Liver (tissue), 3 donors: ENCODE results near the gene PYROXD2.

Experiments used
- EGR1 ChIP-seq, 2 donors: IDR thresholded peaks; 2 replicates each; pipeline ENCODE4 v1.6.1; 2016 to 2018; ENCODE audit warnings: antibody characterized with exemption in 2 of 2, low read depth in 2 of 2
- FOXA2 ChIP-seq: IDR thresholded peaks from 2 replicates; pipeline ENCODE4 v1.6.1; 2016; ENCODE audit warnings: antibody characterized with exemption
- HNF4A ChIP-seq, 2 donors: conservative IDR thresholded peaks; 2 replicates each; pipeline ENCODE4 v1.6.1; 2016; ENCODE audit warnings: antibody characterized with exemption in 2 of 2, mild to moderate bottlenecking in 2 of 2
- JUND ChIP-seq, 2 donors: IDR thresholded peaks; 2 replicates each; pipeline ENCODE4 v1.6.1; 2016; ENCODE audit warnings: antibody characterized with exemption in 2 of 2
- RAD21 ChIP-seq, 2 donors: IDR thresholded peaks; 2 replicates each; pipeline ENCODE4 v1.6.1; 2016; ENCODE audit warnings: antibody characterized with exemption in 2 of 2, mild to moderate bottlenecking in 2 of 2
- SP1 ChIP-seq: IDR thresholded peaks from 2 replicates; pipeline ENCODE4 v1.6.1; 2018; ENCODE audit warnings: antibody characterized with exemption, mild to moderate bottlenecking
- TAF1 ChIP-seq: conservative IDR thresholded peaks from 2 replicates; pipeline ENCODE4 v1.6.1; 2016; ENCODE audit warnings: antibody characterized with exemption, mild to moderate bottlenecking
- TF ChIP-seq, protein P1 (sequence below): fragments of 150-350 bp; IDR thresholded peaks from 2 replicates; pipeline ENCODE4 v1.5.1; 2017; ENCODE audit warnings: improper control_type of control experiment, low read depth, low read length; ENCODE audit not compliant: missing input control
- TF ChIP-seq, protein P2 (sequence below): IDR thresholded peaks from 2 replicates; pipeline ENCODE4 v1.6.1; 2016; ENCODE audit warnings: antibody characterized with exemption
- TF ChIP-seq, protein P3 (sequence below): IDR thresholded peaks from 2 replicates; pipeline ENCODE4 v1.6.1; 2016; ENCODE audit warnings: antibody characterized with exemption, mild to moderate bottlenecking
- donor health status: healthy.
- donor health status: healthy.

DNA sequence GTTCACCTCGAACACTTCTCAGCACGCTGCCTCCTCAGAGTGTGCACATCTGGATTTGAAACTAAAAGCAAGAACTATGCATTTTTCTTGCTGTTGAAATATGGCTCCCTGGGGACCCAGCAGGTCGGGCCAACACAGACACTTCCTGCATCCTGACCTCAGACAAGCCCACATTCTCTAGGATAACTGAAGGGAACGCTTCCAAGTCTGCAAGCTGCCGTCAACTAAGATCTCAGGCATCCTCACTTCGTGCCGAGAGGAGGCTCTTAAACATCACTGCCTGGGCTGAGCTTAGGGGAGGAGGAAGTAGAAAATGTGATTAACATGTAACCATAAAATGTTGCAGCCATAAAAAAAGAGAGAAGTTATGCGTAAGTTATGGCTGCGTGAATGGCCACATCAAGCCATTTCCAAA lies 65.5 kb downstream of the PYROXD2 start:
- TF ChIP-seq, protein P1, sequence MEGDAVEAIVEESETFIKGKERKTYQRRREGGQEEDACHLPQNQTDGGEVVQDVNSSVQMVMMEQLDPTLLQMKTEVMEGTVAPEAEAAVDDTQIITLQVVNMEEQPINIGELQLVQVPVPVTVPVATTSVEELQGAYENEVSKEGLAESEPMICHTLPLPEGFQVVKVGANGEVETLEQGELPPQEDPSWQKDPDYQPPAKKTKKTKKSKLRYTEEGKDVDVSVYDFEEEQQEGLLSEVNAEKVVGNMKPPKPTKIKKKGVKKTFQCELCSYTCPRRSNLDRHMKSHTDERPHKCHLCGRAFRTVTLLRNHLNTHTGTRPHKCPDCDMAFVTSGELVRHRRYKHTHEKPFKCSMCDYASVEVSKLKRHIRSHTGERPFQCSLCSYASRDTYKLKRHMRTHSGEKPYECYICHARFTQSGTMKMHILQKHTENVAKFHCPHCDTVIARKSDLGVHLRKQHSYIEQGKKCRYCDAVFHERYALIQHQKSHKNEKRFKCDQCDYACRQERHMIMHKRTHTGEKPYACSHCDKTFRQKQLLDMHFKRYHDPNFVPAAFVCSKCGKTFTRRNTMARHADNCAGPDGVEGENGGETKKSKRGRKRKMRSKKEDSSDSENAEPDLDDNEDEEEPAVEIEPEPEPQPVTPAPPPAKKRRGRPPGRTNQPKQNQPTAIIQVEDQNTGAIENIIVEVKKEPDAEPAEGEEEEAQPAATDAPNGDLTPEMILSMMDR, result no peak
- TF ChIP-seq TAF1 (no peak), JUND (IDR thresholded peaks at IDR 0.05) (no peak), SP1 (peak; percentile 14), HNF4A (conservative IDR thresholded peaks at IDR 0.05) (no peak), RAD21 (IDR thresholded peaks at IDR 0.05) (peak in 1 of 2 donors; percentile 15), EGR1 (IDR thresholded peaks at IDR 0.05; ENCODE audit: low read depth in 2 of 2) (no peak), FOXA2 (no peak)
- TF ChIP-seq, protein P2, sequence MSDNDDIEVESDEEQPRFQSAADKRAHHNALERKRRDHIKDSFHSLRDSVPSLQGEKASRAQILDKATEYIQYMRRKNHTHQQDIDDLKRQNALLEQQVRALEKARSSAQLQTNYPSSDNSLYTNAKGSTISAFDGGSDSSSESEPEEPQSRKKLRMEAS, result no peak
- TF ChIP-seq, protein P3, sequence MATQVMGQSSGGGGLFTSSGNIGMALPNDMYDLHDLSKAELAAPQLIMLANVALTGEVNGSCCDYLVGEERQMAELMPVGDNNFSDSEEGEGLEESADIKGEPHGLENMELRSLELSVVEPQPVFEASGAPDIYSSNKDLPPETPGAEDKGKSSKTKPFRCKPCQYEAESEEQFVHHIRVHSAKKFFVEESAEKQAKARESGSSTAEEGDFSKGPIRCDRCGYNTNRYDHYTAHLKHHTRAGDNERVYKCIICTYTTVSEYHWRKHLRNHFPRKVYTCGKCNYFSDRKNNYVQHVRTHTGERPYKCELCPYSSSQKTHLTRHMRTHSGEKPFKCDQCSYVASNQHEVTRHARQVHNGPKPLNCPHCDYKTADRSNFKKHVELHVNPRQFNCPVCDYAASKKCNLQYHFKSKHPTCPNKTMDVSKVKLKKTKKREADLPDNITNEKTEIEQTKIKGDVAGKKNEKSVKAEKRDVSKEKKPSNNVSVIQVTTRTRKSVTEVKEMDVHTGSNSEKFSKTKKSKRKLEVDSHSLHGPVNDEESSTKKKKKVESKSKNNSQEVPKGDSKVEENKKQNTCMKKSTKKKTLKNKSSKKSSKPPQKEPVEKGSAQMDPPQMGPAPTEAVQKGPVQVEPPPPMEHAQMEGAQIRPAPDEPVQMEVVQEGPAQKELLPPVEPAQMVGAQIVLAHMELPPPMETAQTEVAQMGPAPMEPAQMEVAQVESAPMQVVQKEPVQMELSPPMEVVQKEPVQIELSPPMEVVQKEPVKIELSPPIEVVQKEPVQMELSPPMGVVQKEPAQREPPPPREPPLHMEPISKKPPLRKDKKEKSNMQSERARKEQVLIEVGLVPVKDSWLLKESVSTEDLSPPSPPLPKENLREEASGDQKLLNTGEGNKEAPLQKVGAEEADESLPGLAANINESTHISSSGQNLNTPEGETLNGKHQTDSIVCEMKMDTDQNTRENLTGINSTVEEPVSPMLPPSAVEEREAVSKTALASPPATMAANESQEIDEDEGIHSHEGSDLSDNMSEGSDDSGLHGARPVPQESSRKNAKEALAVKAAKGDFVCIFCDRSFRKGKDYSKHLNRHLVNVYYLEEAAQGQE, result no peak
